Measurements from ENCODE around the gene ABHD16B.
"Not testable (repeated sequence)": the region's sequence is repeated elsewhere in the genome, so short reads cannot be mapped to it uniquely, and the experiment has no call there.

The ABHD16B gene

DNA sequence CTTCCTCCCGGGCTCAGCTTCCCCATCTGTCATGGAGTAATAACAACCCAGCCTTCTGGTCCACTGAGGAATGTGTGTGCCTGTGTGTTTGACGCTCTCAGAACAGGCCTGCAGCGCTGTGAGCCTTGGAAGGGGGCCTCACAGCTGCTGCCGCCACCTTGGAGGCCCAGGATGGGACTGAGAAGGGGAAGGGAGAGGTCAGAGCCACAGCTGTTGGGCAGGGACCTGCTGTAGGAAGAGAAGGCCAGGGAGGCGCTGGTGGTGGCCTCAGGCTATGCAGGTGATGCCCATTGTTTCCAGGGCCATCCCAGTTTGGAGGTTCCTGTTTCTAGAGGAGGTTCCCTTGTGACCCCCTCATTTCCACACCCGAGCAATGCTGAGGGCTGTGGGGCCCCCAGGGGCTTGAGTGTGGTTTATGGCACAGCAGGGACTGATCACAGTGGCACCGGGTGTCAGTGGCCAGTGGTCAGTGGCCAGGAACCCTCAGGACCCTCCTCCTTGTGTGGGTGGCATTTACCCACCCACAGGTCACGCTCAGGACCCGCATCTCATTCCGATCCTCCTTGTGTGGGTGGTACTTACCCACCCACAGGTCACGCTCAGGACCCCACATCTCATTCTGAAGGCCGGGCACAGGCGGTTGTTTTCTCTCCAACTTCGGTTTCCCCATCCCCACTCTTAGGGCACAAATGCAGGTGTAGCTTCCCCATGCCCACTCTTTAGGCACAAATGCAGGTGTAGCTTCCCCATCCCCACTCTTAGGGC is 17.8 kb downstream of the ABHD16B start:
- DNase-seq (ENCODE audit: low spot score): no peak

GRCh38 chr20:63880901-63881300 is 19.6 kb downstream of the ABHD16B start:
- DNase-seq (ENCODE audit: low spot score): not testable (repeated sequence)

DNA sequence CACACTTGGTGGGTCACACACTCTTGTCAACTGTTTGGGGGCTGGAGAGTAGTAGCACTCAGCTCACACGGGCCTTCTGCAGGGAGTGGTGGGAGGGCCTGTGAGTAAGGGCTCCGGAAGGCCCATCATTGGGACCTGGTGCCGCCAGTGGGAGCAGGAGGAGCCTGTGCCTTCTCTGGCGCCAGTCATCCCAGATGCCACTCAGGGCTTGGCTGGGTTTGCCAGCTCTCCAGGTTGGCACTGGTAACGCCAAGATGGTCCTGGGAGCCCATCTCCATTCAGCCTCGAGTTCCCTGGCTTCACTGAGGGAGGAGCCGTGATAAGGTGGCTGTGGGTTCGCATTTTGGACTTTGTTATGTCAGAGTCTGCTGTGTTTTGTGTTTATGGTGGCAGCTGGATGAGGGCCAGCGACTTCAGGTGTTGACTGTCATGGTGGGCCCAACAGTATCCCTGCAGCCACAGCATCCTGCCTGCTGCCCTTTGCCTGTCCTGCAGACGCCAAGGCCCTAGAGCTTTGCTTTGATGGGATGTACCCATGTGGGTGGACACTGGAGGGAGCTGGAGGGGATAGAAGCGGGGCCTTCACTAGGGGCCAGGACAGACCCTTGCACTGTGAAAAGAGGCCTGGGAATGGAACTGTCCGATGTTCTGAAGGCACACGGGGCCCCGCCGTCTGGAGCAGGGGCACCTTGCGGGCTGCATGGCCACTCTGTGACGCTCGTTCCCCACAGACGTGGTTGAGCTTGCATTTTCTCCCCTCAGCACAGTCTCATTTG is 20.3 kb downstream of the ABHD16B start:
- no peak for DNase-seq (ENCODE audit: low spot score)

- no peak for DNase-seq (ENCODE audit: low spot score)
These were observed 21.2 kb downstream of the ABHD16B start for GRCh38 chr20:63882257-63883200.

DNA sequence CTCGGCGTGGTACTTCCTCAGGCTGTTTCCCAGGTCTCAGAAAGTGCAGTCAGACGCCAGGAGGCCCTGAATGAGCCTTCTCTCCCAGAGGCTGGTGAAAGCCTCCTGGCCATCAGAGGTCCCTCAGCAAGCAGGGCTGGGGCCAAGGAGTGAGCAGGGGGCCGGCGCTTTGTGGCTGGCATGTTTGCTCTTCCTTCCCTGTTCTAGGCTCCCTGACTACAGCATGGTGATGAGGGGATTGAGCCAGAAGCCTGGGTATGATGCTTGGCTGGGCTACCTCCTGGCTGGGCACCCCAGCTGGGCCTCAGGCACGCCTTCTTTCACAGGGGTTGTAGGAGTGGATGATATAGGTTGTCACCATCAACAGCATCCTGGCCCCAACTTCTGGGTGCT is 21.9 kb downstream of the ABHD16B start:
- DNase-seq (ENCODE audit: low spot score): no peak

DNA sequence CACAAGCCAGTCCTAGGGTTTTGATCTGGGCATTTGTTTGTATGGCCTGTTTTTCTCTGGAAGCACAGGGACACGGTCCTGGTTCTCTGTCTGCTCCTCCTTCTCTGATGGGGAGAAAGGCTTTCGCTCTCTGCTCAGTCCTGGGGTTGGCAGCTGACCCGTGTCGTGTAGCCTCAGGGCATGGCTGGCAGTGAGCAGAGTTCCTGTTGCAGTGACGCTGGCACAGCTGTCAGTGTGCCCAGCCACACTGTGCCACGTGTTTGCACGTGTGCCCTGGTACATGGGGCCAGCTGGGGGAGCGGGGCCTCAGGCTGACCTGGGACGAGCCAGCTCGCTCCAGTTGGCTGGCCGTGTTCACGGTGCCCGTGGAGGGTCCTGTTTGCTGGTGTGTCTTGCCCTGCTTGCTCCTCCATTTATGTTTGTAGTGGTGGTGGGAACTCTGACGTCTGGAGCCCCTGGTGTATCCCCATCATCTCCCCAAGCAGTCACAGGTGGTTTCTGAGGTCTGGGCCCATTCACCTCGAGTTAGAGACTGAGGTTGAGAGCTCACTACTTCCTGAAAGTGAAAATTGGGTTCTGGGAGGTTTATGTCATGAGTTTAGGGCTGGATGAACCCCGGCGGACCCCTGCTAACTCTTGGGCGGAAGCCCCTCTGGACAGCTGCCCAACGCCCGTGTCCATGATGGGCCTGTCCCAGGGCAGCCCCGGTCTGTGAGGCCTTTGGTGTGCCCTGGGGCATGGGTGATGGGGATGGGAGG is 23.4 kb downstream of the ABHD16B start:
- DNase-seq (ENCODE audit: low spot score): no peak

- no peak for DNase-seq (ENCODE audit: low spot score)
These were observed 24.2 kb downstream of the ABHD16B start for GRCh38 chr20:63885264-63886053.

DNA sequence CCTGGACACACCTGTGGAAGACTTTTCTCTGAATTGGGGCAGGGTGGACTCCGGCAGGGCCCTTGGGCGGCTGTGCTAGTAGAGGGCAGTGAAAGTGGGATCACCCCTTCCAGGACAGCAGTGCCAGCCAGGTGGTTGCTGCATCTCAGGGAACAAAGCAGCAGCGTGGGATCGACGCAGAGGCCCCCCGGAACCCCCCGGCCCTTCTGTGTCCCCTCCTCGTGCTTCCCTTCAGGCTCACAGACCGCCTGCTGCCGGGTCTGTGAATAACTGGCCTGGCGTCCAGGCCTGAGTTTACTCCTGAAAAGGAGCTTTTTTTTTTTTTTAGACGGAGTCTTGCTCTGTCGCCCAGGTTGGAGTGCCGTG is 24.7 kb downstream of the ABHD16B start:
- DNase-seq (ENCODE audit: low spot score): no peak

GRCh38 chr20:63886921-63887320 is 25.6 kb downstream of the ABHD16B start:
- no peak for DNase-seq (ENCODE audit: low spot score)

- no peak for DNase-seq (ENCODE audit: low spot score)
These were observed 28.2 kb downstream of the ABHD16B start for GRCh38 chr20:63889241-63890200.

DNA sequence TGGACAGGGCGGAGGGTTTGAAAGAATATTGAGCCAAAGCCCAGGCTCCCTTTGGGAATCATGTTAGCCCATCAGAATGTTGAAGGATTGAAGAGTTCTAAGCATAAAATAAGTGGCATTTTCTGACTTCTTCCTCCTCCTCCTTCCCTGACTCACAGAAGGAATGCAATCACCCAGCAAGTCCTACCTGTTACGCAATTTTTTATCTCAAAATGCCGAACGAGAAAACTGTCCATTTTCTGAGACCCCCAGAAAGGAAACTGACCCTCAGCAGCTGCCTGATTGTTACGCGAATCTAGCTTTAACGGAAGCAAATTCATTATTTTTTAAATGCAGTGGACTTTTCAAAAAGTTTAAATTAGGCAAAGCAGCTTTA is 28.9 kb downstream of the ABHD16B start:
- DNase-seq (ENCODE audit: low spot score): no peak

DNA sequence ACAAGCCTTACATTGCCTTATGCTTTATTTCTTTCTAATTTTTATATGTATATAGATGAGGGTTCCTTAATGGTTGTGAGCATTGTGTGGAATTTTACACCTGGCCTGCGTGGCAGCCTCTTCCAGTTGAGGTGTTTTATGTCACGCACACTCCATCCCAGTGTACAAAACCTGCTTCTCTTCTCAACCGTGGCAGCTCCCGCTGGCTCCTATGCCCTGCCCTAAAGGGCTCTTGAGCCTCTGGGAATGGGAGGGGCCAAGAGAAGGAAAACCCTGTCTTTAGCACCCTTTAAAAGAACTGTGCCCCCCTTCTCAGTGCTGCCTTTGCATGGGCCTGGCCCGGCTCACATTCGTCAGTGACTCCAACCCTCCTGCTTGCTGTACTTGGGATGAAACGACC is 29.3 kb downstream of the ABHD16B start:
- no peak for DNase-seq (ENCODE audit: low spot score)

- no peak for DNase-seq (ENCODE audit: low spot score)
These were observed 30.0 kb downstream of the ABHD16B start for GRCh38 chr20:63891061-63892002.

DNA sequence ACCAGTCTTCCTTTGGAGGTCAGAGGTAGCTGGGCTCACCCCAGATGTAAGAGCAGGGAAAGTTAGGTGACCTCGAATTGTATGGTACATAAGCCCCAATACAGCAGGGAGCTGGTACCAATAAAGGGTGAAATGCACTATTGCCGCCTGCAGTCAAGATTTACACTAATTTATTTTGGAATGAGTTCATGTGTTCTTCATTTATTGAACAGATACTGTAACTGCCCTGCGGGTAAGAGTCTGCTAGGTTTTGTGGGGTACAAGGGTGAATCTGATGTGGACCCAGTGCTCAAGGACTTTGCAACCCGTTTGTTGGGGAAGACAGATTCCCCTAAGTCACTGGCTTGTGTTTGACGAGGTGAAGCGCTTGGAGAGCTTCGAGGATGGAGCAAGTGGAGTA is 31.1 kb downstream of the ABHD16B start:
- DNase-seq (ENCODE audit: low spot score): no peak

GRCh38 chr20:63893999-63894357 is 32.7 kb downstream of the ABHD16B start:
- DNase-seq (ENCODE audit: low spot score): no peak

- DNase-seq (ENCODE audit: low spot score): peak; percentile 97
These were observed 33.3 kb downstream of the ABHD16B start, which contains the start of gene DNAJC5 for GRCh38 chr20:63894358-63895201. Gene DNAJC5 (plus strand): TSS chr20:63895126. CDS start chr20:63928346, 33,220 bp downstream.

DNA sequence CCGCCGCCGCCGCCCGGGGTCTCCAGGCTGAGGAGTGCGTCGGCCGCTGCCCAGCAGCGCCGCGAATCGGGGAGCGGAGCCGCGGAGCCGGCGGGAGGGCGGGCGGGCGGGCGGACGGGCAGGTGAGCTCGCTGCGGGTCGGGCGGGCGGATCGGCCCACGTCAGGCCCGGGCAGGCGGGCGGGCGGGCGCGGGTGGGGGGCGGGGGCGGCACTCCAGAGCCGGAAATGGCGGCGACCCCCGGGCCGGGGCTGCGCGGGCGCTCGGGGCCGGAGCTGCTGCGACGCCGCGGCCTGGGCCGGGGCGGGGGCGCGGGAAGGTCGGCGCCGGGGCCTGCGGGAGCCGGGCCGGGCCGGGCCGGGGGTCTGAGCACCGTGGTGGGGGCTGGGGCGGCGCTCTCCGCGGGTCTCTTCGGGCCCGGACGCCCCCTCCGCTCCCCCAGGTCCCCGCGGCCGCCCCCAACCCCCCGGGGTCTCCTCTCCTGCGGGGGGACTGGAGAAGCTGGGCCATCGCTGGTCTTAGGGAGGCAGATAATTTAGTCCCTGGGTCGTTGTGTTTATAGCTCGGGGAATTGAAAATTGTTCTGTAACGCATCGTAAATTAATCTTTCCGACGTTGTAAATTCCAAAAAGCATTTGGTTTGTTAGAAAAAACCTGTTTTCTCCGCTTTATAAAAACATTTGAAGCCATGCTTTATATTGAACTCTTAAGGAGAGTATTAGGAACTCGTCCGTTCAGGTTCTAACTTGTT is 34.1 kb downstream of the ABHD16B start:
- no peak for DNase-seq (ENCODE audit: low spot score)

Data from globus pallidus (tissue), 1 donor.